EL (cell line): ENCODE results near the gene LRRC9.
"Not testable (repeated sequence)": the region's sequence is repeated elsewhere in the genome, so short reads cannot be mapped to it uniquely, and the experiment has no call there.

ENCODE experiments used
- DNase-seq: peaks from one replicate; pipeline ENCODE4 v3.0.0-alpha.2; 2016

The LRRC9 gene

DNA sequence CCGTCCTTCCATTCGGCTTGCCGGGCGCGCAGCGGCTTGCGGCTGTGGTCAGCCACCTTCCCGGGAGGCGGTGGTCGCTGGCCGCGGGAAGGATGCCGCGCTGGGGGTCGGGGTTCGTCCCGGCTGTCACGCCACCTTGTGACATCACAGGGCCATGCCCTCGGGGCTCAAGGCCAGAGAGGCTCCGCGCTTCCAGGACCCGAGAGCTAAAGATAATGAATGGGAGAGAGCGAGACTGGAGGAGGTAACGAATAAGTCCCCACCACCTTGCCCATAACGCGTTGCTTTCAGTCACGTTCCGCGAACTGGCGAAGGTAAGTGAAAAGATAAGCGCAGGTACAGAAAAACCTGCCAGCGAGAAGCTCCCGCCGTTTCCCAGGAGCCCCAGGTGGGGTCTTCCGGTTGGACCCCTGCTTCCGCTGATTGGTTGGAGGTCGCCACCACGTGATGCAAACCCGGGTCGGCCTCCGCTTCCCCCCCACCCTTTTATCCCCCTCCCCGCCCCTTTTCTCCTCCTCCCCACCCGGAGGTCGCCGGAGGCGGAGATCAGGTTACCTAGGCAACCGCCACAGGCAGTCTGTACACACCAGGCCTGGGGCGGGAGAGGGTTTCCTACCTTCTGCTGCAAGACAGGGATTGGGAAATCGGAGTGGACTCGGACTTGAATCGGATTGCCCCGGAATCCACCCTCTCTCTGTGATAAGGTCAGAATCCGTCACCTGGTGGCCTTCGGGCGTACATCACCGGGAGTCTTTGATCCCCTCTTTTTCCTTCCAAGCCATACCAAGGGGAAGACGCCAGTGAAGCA is at the start of gene LRRC9:
LRRC9 (plus strand) TSS at position 575 of the 808 bp plus-strand sequence.
- peak; percentile 3 for DNase-seq

DNA sequence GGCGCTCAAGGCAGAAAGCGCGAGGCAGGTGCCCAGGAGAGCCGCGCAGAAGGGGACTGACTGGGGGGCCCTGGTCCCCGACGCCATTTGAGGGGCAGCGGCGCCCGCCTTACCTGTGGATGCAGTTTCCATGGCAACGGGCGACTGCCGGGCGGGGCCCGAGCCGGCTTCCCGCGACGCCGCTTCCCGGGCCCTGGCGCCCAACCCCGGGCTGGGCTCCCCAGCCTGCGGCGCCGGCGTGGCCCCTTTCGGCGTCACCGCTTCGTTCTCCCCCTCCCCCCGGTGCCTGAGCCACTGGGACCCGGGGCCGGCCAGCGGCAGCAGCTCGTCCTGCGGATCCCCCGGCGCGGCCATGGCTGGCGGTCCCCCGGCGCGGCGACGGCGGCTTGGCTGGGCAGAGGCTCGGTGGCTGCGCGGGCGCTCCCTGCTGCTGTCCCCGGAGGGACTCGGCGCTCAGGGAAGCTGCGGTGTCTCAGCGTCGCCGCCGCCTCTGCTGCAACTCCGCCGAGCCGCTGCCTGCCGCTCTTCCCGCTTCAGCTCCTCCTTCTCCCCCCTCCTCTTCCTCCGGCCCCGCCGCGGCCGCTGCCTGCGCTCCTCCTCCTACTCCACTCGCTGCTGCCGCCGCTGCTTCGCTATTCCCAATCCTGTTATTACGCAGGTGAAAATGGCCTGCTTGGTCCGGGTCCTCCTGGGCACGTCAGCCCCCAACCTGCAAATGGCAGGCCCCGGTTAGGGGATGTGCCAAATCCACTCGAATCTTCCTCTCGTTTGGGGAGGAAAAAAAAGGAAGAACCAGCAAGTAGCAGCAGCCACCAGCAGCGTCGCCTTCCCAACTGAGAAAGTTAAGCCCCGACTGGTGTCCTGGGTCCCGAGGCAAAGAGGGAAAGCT is 49.4 kb upstream of the LRRC9 start, which contains the start of gene RTN1:
RTN1 (minus strand) TSS at position 500 of the 889 bp plus-strand sequence; CDS start at position 354, 146 bp downstream.
- DNase-seq, result peak; percentile 51

DNA sequence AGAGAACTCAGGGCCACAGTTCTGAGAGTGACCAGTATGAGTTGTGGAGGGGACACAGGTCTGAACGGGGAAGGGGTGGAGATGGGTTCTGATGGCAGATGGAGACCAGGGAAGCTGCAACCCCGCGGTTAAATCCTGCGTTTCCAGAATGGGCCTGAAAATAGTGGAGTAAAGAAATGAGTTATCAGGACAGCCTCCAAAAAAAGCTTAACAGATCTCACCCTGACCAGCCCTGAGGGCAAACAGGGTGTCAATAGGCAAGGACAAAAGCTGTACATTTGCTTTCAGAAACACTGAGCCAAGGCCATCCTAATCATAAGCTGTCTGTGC is 48.8 kb upstream of the LRRC9 start:
- no peak for DNase-seq

DNA sequence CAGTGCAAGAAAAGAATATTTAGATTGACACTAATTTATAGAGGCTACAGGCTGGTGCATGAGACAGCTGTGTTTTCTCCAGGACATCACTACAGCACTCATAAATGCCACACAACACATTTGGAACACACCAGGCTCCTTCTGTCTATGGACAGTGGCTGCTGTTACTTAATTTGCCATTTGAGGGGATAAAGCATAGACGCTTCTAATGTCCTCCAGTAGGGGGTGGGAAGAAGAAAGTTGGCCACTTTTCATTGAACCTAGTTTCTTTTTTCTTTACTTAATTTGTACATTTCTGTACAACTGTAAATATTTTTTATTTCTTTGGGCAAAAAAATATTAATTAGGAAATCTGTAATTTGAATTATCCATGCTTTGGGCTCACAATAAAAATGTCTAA is 37.0 kb upstream of the LRRC9 start:
- no peak for DNase-seq

DNA sequence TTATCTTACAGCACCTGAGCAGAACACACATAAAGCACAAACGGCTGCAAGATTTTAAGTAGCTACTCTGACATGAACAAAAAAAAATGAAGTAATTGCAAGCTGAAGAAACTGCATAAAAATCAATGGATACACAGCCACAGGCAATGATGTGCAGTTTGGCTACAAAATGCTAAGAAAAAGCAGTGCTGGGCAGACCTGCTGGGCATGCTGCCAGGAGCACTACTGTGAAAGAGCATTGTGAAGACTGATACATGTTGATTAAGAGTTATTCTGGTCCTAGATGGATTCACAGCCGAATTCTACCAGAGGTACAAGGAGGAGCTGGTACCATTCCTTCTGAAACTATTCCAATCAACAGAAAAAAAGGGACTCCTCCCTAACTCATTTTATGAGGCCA is 29.3 kb upstream of the LRRC9 start:
- no peak for DNase-seq

DNA sequence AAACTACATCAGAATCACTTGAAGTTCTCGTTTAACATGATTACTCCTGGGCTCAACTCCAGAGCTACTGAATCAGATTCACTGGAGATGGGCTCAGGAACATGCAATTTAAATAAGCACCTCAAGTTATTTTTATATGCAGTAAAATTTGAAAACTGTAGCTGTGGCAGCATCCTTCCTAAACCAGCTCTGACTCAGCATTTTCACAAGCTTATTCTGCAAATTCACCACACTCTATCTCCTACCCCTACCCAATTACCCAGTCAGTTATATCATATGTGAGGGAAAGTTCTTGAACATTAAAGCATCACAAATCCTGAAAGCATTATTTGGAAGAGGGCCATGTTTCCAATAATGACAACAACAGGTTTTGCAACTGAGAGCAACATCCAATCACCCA is 24.2 kb upstream of the LRRC9 start:
- no peak for DNase-seq

DNA sequence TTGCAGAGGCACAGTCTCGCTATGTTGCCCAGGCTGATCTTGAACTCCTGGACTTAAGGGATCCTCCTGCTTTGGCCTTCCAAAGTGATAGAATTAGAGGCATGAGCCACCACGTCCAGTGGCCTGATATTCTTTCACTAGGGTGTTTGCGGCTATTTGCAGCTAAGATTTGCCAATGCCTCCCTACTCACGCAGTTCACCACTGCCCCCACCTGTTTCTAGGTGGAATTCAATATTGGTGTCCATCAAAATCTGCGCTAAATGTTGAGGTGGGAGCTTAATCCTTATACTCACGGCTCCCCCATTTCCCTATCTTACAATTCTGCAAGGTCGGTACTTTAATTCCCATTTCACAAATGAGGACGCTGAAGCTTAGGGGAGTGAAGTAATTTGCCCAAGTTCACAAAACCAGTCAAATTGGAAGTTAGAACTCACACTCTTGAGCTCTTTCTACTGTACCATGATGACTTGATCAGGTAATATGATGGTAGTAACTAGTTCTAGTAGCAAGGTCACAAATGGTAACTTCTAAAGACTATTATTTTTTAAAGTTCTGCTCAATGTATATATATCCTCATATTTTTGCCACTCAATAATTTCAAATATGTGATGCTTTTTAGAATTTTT is 22.1 kb upstream of the LRRC9 start:
- peak; percentile 15 for DNase-seq

DNA sequence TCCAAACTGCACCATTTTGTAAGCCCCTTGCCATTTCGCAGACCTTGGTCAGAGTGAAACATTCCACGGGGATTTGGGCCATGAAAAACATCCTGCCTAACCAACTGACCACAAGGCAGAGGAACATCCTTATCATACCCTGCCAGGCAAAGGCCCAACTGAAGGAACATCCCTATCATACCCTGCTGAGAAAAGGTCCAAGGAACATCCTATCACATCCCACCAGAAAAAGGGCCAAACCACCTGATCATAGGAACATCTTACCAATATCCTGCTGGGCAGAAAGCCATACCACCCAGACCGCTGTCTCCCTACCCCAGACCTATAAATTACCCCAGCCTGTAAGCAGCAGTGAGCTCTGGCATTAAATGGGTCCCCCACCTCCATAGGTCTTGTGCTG is 19.4 kb upstream of the LRRC9 start:
- no peak for DNase-seq

DNA sequence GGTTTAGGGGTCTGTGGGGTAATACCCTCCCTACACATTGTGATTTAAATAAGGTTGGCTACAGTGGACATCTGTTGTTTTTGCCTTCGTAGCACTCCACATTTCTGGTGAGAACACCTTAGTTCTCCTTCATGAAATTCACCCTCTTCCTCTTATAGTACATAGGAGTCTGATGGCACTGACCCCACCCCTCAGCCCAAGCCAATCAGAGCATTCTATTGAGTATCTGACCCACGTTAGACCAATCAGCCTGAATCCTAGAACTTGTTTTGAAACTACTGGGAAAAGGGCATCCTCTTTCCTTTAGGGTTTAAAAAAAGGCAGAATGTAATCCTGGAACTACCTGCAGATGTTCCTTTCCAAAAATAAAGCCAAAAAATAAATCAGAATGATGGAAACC is 15.8 kb upstream of the LRRC9 start:
- no peak for DNase-seq

DNA sequence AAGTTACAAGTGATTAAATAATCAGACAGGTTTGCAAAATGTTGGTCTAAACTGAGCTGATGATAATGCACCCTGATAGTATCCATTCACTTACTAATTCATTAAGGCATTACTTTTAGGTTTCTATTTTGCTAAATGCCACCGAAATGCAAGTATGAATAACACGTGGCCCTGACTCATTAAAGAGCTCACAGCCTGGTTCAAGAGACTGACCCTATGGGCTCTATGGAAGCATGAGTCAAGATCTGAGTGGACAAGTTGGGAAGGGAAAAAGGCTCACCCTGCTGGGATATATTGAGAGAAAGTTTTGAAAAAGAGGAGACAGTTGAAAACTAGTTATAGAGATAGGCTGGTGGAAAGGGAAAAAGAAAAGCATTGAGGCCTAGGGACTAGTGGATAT is 14.8 kb upstream of the LRRC9 start:
- DNase-seq, result peak; percentile 32

DNA sequence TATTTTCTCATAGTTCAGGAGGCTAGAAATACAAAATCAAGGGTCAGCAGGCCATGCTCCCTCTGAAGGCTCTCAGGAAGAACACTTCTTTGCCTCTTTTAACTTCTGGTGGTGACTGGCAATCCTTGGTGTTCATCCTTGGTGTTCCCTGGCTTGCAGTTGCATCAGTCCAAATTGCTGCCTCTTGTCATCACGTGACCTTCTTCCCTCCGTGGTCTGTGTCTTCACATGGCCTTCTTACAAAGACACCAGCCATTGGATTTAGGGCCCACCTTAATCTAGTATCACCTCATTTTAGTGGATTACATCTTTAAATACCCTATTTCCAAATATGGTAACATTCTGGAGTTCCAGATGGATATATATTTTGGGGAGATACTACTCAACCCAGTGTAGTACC is 7.5 kb upstream of the LRRC9 start:
- no peak for DNase-seq

DNA sequence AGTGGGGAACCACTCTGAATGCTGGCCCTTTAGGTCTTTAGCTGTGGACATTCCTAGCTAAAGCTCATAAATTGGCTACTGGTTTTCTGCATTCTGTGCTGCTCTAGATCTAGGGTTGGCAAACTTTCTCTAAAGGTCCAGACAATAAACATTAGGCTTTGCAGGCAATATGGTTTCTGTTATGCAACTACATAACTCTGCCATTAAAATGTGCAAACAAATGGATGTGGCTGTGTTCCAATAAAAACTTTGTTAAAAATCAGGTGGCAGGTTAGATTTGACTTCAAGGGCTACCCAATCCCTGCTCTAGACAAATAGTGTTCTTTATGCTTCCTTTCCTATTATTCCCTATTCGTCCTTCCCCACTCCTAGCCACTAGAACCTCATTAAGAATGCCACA is 6.8 kb upstream of the LRRC9 start:
- DNase-seq, result no peak

DNA sequence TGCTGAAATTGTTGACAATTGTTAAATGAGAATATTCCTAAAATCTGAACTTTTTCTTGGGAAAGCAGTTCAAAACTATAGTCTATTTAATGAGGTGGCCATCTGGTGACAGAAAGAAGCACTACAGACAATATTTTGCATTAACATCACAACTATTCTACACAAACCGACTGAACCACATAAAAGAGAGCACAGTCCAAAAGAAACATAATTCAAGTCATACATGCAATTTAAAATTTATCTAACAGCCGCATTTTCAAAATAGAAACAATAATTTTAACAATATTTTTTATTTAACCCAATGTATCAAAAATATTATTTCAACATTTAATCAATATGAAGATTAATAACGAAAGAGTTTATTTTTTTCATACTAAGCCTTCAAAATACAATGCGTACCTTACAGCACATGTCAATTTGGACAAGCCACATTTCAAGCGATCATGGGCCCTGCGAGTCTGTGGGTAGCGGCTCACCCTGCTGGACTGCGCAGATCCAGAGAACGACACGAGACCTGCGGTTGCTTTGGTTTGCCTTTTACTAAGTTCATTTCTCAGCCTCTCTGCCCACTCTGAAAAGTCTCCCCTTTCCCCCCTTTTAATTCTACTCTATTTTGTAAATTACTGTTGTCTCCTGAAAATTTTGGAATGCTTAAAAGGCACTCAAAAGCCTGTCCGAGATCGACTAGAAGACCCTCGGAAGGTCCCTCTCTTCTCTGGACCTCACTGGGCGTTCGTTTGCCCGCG is 947 bp upstream of the LRRC9 start:
- DNase-seq, result peak; percentile 31

DNA sequence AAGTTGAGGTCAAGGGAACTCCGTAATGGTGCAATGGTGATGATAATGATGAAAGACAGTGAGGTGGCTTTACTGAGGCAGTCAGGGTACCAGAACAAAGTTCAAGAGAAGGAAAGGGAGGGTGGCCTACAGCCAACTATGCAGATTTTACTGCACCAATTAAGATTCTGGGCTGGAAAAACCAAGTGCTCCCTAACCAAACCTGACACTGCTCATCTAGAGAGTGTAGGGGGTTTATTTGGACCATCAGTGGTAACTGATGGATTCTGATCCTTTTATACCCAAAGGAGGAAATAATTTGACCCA is 387 bp downstream of the LRRC9 start:
- DNase-seq, result no peak

DNA sequence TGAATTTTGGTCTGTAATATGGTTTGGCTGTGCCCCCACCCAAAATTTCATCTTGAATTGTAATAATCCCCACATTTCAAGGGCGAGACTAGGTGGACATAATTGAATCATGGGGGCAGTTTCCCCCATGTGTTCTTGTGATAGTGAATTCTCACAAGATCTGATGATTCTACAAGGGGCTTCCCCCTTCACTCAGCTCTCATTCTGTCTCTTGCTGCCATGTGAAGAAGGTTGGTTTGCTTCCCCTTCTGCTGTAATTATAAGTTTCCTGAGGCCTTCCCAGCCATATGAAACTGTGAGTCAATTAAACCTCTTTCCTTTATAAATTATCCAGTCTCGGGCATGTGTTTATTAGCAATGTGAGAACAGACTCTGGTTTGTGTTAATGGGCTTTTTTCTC is 5.9 kb downstream of the LRRC9 start:
- no peak for DNase-seq

DNA sequence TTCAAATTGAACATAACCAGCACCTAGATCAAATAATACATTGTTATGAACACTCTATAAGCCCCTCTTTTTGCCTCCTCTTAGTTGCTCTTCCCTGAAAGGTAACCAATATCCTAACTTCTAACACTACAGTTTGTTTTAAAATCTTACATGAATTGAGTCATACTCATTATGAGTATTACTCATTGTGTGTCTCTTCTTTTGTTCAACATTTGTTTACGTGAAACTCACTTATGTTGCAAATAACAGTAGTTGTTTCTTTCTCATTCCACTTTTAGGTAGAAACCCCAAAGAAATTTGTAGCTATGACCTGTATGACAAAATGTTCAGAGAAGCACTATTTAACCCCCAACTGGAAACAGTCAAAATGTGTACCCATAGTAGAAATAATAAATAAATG is 6.6 kb downstream of the LRRC9 start:
- DNase-seq, result no peak

DNA sequence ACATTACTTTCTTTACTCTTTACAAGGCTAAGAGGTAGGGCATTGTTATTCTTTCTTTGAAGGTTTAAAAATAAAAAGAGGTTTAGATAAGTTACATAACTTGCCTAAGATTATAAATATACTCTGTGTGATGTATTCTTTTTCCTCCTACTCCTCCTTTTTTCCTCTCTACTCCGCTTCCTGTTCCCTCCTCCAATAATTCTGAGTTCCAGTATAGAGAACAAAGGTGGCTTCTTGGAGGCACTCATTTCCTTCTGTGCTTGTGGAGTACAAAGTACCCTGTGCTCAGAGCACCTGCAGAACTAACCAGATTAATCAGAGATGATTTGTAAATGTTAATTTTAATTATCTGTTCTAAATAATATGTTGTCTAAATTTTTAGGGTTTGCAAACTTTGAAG is 11.3 kb downstream of the LRRC9 start:
- no peak for DNase-seq

DNA sequence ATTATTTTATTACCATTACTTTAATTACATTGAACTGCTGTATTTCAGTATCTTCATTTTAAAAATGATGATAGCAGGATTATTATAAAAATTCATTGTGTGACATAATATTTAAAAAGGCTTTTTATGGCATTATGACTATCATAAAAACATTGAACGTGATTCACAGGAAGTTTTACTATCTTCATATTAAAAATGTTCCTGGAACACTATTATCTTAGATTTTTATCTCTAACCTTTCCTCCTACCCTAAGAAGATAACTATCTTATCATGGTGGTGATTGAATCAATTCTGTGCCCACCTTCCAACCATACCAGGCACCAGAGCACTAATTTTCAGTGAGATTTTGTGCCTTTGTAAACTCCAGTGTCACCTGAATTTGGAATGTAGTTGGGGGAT is 16.2 kb downstream of the LRRC9 start:
- no peak for DNase-seq

DNA sequence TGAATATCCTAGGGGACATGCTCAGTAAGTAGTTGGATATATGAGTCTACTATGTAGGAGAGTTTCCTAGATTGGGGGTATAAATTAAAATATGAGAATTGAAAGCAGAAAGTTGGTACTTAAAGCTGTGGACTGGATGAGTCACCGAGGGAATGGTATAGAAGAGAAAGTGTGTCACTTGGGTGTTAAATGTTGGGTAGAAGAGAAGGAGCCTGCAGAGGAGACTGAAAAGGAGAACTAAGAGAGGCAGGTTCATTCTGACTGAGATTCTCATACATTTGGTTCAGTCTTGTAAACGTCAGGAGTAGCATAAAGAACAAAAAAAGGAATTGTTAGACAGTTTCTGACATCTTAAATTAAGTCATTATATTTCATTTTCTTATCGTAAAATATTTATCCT is 19.9 kb downstream of the LRRC9 start:
- DNase-seq, result no peak

DNA sequence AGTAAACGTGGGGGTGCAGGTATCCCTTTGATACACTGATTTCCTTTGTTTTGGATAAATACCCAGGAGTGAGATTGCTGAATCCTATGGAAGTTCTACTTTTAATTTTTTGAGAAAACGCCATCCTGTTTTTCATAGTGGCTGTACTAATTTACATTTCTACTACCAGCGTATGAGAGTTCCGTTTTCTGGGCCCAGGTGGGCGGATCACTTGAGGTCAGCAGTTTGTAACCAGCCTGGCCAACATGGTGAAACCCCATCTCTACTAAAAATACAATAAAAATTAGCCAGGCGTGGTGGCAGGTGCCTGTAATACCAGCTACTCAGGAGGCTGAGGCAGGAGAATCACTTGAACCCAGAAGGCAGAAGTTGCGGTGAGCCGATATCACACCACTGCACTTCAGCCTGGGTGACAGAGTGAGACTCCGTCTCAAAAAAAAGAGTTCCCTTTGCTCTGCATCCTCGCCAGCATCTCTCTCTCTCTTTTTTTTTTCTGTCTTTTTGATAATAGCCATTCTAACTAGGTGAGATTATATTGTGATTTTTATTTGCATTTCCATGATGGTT is 22.4 kb downstream of the LRRC9 start:
- DNase-seq, result not testable (repeated sequence)

DNA sequence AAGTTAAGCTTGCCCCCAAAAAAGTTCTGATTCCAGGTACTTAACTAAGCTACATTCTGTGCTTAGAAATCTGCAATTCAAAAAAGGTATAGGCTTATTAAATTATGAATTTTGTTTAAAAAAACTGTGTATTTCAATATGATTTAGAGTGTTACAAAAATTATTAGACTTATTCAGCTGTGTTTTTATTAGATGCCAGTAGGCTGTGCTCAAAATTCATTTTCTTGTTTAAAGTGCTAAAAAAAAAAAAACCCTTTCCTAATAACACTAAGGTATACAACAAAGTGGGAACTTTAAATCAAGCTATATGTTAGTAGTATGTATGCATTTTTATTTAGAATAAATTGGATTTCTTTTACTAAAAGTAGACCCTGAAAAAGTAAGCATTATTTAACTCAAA is 25.0 kb downstream of the LRRC9 start:
- DNase-seq, result no peak

DNA sequence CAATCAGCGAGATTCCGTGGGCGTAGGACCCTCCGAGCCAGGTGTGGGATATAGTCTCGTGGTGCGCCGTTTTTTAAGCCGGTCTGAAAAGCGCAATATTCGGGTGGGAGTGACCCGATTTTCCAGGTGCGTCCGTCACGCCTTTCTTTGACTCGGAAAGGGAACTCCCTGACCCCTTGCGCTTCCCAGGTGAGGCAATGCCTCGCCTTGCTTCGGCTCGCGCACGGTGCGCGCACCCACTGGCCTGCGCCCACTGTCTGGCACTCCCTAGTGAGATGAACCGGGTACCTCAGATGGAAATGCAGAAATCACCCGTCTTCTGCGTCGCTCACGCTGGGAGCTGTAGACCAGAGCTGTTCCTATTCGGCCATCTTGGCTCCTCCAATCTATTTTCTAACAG is 32.2 kb downstream of the LRRC9 start:
- DNase-seq, result not testable (repeated sequence)

DNA sequence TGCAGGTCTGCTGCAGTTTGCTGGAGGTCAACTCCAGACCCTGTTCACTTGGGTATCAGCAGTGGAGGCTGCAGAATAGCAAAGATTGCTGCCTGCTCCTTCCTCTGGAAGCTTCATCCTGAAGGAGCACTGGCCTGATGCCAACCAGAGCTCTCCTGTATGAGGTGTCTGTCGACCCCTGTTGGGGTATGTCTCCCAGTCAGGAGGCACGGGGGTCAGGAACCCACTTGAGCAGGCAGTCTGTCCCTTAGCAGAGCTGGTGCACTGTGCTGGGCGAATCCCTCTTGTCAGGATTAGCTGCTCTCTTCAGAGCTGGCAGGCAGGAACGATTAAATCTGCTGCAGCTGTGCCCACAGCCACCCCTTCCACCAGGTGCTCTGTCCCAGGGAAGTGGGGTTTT is 37.9 kb downstream of the LRRC9 start:
- DNase-seq, result not testable (repeated sequence)
